Anterior cingulate cortex (tissue), 58 donors: ENCODE measurements around the gene DNAJB9.

Source experiments
- DNase-seq, 58 donors: peaks; one replicate each; lab custom pipeline; 2025; lab: John Stamatoyannopoulos, UW

The DNAJB9 gene

DNA sequence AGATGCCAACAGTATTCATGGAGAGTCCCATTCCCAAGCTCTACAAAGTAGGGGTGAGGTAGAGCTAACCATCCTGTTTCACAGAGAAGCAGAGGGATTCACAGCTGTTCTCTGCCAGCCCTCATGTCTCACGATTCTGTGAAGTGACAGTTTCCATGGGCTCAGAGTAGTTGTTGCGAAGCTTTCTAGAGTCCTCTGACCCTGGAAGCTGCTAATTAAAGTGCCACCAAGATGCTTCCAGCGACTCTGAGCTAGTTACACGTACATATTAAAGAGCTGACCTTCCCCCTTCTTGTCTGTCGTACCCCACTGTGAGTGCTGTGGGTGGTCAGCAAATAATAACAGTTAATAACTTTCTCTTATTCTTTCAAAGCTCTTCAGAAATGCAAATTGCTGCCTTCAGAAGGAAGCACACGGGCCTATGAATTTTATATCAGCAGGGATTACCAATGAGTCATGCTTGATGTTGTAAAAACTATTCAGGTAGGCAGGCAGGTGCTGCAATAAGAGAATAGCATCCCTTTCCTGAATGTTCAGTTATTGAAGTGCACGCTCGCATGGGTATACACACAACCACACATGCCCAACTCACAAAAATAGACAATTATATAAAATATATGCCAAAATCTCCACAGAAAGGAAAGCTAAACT, 34.1 kb downstream of the DNAJB9 start:
- no peak for DNase-seq

DNA sequence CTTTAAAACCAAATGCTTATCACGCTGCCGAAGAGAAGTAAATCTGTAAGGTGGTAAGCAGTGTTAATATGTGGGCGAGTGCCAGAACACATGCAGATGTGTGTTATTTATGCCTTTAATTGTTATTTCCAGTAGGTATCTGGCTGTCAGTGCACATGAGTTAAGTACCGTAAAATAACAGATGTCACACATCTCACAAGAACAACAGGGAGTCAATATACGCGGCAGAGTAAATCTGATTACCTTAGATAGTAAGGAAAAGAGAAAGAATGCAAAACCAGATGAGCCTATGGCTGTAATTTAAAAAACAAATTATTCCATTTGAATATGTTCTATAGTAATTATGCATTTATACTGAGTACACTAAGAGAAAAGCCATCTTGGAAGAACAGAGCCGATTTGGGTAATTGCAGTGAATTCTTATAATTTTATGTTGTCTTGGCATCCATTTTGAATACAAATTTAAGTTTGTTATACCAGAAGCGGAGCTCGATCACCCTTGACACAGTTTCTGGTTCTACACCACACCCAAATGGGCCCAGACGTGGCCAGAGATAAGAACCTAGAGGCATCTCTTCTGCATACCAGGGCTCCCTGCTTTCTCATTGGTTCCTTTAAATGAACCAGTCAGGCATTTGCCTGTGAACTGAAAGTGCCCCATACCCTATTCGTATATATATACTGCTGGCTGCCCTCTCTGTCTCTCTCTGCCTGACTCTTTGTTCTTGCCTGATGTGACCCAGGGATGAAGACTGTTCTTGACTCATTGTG, 34.8 kb downstream of the DNAJB9 start:
- no peak for DNase-seq

DNA sequence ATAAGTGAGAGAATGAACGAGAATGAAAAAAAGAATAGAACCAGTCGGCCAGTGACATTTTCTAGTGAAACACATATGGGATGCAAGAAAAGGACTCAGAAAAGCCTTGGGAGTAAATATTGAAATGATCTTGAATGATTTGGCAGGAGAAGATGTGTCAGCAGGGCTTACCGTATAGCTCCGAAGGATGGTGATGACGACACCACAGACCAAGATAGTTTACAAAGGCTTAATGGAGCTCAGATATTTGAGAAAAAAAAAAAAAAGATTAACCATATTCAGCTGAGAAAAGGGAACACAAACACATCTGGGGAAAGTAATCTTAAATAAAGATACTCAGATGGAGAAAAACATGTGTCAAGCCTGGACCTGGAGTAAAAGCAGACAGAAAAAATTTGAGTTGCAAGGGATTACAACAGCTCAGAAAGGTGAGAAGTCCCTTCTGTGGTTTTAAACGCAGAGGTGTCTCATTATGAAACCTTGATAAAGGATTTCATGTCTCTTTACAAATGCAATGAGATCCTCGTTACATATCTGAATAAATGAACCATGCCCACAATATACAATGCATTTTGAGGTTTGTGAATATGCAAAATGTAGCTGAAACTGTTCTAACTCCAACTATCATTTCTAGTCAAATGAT, 36.0 kb downstream of the DNAJB9 start:
- no peak for DNase-seq

DNA sequence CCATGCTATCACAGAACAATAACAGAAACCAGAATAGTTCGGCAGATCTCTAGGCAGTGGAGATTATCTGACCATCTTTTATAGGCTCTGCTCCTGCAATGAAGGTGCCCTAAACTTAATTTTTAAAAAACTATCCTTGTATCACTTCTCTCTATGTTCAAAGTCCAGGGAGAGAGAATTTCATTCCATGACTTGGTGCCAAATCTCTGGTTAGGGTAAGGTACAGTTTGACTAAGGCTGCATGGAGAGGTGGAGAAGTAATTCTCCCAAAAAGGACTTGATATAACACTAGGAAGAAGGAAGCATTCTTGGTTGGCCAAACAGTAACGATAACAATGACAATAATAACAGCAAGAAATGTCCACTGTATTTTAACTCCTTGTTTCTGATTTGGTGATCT, 40.0 kb downstream of the DNAJB9 start:
- DNase-seq = no peak

DNA sequence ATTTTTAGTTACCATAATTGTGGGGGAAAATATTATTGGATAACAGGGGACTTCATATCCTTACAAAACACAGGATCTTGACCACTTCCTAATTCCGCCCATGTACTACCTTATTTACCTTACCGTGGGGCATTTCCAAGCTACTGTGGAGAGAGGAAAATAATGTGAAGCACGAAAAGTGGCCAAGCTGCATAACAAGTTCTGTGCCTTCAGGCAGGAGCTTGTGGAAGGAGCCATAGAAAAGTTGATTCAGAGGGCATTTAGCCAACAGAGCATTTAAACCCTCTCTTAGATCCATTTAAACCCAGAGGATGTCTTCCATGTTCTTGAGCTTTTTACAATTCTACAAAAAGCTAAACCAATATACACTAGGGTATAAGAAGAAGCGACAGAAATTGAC, 41.6 kb downstream of the DNAJB9 start:
- no peak for DNase-seq

DNA sequence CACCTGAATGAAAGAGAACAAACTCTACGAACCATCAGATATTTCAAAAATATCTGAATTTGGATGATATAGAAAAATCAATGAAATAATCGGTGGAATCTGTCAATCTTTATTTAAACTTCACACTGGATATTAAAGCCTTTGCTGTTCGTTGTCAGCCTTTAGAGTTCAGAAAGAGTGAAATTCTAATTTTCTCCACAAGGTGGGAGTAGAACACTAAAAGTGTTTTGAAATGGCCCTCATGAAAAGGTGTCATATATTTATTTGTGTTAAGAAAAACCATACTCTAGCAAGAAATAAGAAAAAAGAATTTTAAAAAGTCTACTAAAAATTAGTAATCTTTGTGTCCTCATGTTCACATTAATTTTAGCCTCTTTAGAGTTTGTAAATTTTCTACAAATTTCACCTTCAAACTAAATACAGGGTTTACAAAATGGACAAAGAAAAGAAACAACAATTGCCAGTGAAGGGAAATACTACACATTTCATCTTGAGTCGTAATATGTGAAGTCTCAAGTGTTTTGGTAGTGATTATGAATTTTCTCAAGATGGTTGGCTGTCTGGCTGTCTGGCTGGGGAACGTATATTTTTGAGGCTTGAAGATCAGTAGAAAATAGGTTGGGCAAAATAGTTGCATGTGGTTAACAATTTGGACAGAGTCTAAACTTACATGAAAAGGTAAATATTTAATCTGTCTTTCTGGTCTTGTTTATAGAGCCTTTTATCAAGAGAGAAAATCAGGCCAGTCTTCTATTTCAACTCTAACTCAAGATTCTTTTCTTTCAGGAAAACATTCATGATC, 43.7 kb downstream of the DNAJB9 start:
- peak in 1 of 58 donors; percentile 20 for DNase-seq

DNA sequence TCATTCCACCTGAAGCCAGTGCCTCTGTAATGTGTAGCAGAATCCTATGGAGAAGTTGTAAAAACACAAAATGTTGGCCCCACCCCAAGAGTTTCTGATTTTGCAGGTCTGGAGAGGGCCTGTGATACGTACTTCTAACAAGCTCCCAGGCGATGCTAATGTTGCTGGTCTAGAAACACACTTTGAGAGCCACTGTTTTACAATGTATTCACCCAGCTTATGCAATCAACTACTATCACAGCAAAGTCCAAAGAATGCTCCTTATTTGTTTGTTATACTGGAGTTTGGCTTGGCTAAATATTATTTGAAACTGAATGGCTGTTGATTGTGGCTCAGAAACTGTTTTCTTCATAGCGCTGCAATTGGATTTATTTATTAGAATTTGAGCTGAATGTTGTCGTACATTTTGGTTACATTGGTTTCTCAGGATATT, 44.3 kb downstream of the DNAJB9 start:
- DNase-seq = no peak

DNA sequence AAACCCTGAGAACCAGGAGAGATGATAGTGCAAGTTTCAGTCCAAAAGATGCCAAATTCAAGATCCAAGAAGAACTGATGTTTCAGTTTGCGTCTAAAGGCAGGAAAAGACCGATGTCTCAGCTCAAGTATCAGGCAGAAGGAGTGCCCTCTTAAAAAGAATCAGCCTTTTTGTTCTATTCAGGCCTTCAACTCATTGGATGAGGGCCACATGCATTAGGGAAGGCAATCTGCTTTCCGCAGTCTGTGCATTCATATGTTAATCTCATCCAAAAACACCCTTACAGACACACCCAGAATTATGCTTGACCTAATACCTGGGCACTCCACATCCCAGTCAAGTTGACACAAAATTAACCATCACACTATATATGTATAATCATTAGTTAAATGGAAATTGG, 45.2 kb downstream of the DNAJB9 start:
- DNase-seq = no peak

DNA sequence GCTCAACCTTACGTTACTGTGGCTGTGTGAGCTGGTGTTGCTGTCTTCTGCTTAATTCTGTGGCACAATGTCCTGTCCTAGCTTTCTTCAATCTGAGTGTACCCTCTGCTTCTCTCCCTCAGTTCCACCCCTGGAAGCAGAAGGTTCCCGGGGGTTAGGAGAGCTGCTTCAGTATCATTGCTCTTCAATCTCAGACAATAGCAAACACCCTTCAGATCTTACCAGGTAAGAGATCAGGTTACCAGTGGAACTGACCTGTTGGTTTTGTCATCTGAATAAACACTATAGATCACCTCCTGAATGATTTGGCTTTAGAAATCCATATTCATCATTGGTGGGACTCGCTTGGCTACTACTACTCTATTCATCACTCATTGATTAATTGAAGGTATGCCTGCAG, 48.4 kb downstream of the DNAJB9 start:
- no peak for DNase-seq

DNA sequence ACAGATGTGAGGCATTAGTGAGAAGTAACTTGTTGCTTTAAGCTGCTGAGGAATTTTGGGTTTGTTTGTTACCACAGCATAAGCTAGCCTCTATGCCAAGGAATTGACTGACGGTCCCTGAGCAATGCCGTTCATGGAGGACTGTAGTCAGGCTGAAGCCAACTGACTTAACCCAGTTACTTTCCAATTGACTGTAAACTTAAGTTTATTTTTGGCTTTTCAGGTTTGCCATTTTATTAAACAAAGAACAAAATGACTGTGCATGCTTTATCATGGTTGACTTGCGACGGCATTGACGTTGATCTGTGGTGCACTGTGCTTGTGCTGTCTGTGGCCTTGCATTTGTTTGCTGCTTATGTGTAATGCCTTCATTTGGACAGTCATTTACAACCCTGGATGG, 53.5 kb downstream of the DNAJB9 start:
- no peak for DNase-seq
